ENCODE measurements around the gene RGS19.

The RGS19 gene

GRCh38 chr20:64111841-64112641, 32.7 kb upstream of the RGS19 start:
- TF ChIP-seq FOXM1 (IDR thresholded peaks at IDR 0.05; ENCODE audit: borderline replicate concordance, low read depth): no peak
- TF ChIP-seq, protein P1, sequence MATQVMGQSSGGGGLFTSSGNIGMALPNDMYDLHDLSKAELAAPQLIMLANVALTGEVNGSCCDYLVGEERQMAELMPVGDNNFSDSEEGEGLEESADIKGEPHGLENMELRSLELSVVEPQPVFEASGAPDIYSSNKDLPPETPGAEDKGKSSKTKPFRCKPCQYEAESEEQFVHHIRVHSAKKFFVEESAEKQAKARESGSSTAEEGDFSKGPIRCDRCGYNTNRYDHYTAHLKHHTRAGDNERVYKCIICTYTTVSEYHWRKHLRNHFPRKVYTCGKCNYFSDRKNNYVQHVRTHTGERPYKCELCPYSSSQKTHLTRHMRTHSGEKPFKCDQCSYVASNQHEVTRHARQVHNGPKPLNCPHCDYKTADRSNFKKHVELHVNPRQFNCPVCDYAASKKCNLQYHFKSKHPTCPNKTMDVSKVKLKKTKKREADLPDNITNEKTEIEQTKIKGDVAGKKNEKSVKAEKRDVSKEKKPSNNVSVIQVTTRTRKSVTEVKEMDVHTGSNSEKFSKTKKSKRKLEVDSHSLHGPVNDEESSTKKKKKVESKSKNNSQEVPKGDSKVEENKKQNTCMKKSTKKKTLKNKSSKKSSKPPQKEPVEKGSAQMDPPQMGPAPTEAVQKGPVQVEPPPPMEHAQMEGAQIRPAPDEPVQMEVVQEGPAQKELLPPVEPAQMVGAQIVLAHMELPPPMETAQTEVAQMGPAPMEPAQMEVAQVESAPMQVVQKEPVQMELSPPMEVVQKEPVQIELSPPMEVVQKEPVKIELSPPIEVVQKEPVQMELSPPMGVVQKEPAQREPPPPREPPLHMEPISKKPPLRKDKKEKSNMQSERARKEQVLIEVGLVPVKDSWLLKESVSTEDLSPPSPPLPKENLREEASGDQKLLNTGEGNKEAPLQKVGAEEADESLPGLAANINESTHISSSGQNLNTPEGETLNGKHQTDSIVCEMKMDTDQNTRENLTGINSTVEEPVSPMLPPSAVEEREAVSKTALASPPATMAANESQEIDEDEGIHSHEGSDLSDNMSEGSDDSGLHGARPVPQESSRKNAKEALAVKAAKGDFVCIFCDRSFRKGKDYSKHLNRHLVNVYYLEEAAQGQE (IDR thresholded peaks at IDR 0.05; ENCODE audit: low read depth): no peak
- TF ChIP-seq, protein P2, sequence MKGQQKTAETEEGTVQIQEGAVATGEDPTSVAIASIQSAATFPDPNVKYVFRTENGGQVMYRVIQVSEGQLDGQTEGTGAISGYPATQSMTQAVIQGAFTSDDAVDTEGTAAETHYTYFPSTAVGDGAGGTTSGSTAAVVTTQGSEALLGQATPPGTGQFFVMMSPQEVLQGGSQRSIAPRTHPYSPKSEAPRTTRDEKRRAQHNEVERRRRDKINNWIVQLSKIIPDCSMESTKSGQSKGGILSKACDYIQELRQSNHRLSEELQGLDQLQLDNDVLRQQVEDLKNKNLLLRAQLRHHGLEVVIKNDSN (IDR thresholded peaks at IDR 0.05): no peak
- TF ChIP-seq NFIC (IDR thresholded peaks at IDR 0.05): no peak
- no peak for TF ChIP-seq TAF1 (IDR thresholded peaks at IDR 0.05; ENCODE audit: low read depth)
- no peak for TF ChIP-seq TEAD4 (IDR thresholded peaks at IDR 0.05)
- TF ChIP-seq YY1 (IDR thresholded peaks at IDR 0.05; ENCODE audit: low read depth): no peak
- no peak for TF ChIP-seq TCF12 (IDR thresholded peaks at IDR 0.05; ENCODE audit: low read depth)

DNA sequence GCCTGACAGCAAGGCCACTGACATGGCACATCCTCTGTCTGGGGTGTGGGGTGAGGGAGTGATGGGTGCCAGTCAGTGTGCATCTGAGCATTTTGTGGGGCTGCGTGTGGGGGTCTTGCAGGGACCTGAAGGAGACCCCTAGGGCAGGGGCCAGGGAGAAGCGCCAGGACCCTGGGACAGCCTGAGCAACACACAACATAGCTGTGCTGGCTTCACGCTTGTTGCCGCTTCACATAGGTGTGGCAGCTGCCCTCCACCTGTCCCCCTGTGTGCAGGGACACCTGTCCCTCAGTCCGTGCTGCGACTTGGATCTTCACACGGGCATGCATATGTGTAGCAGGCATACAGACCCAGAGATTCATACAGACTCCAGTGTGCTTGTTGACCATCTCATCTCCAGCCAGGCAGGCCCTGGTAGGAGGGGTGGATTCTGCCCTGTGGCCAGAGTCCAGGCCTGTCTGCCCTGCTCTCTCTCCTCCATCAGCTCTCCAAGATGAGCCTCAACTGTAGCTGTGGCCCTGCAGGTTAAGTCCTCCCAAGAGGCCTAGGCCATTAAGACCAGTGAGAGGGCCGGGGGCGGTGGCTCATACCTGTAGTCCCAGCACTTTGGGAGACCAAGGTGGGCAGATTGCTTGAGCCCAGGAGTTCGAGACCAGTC, 31.2 kb upstream of the RGS19 start:
- TF ChIP-seq CREB1 (IDR thresholded peaks at IDR 0.05; ENCODE audit: low read depth): no peak
- no peak for TF ChIP-seq NFIC (IDR thresholded peaks at IDR 0.05)
- TF ChIP-seq YY1 (IDR thresholded peaks at IDR 0.05; ENCODE audit: low read depth): no peak
- TF ChIP-seq, protein P2 (IDR thresholded peaks at IDR 0.05): no peak
- no peak for TF ChIP-seq EGR1 (IDR thresholded peaks at IDR 0.05)
- TF ChIP-seq TAF1 (IDR thresholded peaks at IDR 0.05; ENCODE audit: low read depth): no peak
- TF ChIP-seq, protein P1 (IDR thresholded peaks at IDR 0.05; ENCODE audit: low read depth): no peak
- no peak for TF ChIP-seq EP300 (IDR thresholded peaks at IDR 0.05; ENCODE audit: borderline replicate concordance)
- no peak for TF ChIP-seq TEAD4 (IDR thresholded peaks at IDR 0.05)
- no peak for TF ChIP-seq FOXM1 (IDR thresholded peaks at IDR 0.05; ENCODE audit: borderline replicate concordance, low read depth)
- TF ChIP-seq, protein P3, sequence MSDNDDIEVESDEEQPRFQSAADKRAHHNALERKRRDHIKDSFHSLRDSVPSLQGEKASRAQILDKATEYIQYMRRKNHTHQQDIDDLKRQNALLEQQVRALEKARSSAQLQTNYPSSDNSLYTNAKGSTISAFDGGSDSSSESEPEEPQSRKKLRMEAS (IDR thresholded peaks at IDR 0.05): no peak
- TF ChIP-seq TCF12 (IDR thresholded peaks at IDR 0.05; ENCODE audit: low read depth): no peak
- TF ChIP-seq ZBTB7A (IDR thresholded peaks at IDR 0.05; ENCODE audit: low read depth): no peak
- no peak for TF ChIP-seq RAD21 (IDR thresholded peaks at IDR 0.05; ENCODE audit: low read depth)
- no peak for TF ChIP-seq CEBPB (IDR thresholded peaks at IDR 0.05)

DNA sequence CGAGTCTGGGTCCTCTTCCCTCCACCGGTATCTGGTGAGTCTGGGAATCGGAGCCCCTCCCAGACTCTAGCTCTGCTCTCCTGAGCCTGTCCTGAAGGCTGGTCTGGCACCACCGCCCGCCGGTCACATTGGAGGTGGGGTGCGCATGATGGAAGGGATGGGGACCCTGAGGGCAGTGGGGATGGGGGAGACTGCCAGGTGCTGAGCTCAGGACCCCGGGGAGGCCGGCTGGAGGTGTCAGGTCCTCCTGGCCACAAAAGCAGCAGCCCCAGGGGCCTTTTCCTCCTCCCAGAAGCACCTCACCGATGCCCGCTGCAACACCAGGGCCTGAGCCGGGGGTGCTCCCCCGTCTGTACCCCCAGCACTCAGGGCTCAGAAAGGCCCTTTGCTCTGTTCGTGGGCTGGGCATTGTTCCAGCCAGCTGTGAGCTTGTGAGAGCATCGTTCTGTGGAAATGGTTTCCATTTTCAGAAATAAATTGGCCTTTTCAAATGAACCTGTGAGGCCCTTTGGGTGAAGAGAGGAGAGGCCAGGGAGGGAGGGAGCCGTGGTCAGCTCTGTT, 30.6 kb upstream of the RGS19 start:
- TF ChIP-seq CEBPB (IDR thresholded peaks at IDR 0.05) (no peak), RAD21 (IDR thresholded peaks at IDR 0.05; ENCODE audit: low read depth) (no peak), TAF1 (IDR thresholded peaks at IDR 0.05; ENCODE audit: low read depth) (no peak), EGR1 (IDR thresholded peaks at IDR 0.05) (no peak), CREB1 (IDR thresholded peaks at IDR 0.05; ENCODE audit: low read depth) (no peak), ZBTB7A (IDR thresholded peaks at IDR 0.05; ENCODE audit: low read depth) (no peak), TCF12 (IDR thresholded peaks at IDR 0.05; ENCODE audit: low read depth) (no peak), NFIC (IDR thresholded peaks at IDR 0.05) (no peak), YY1 (IDR thresholded peaks at IDR 0.05; ENCODE audit: low read depth) (no peak), TEAD4 (IDR thresholded peaks at IDR 0.05) (no peak), FOXM1 (IDR thresholded peaks at IDR 0.05; ENCODE audit: borderline replicate concordance, low read depth) (no peak)
- TF ChIP-seq, protein P3 (IDR thresholded peaks at IDR 0.05): no peak
- TF ChIP-seq, protein P2 (IDR thresholded peaks at IDR 0.05): no peak
- TF ChIP-seq, protein P1 (IDR thresholded peaks at IDR 0.05; ENCODE audit: low read depth): no peak
